Stimulated activated CD8-positive, alpha-beta memory T cell treated with anti-CD3 and anti-CD28 coated beads, Interleukin-7, amount 100 ng/mL, for 1 hour (primary cell): Measurements from ENCODE around the gene PRRX2.
"Not testable (repeated sequence)": the region's sequence is repeated elsewhere in the genome, so short reads cannot be mapped to it uniquely, and the experiment has no call there.

Source experiments
- DNase-seq, 2 donors: peaks; one replicate each; pipeline ENCODE4 v3.0.0-alpha.2; 2020; ENCODE audit warnings: low read depth in 2 of 2

PRRX2 gene

GRCh38 chr9:129636343-129636742, 29.1 kb upstream of the PRRX2 start:
- not testable (repeated sequence) for DNase-seq

GRCh38 chr9:129637102-129637501, 28.3 kb upstream of the PRRX2 start:
- no peak for DNase-seq

- DNase-seq: no peak
Observed at GRCh38 chr9:129637673-129638439, 27.6 kb upstream of the PRRX2 start.

- DNase-seq: no peak
Observed at GRCh38 chr9:129639034-129639630, 26.3 kb upstream of the PRRX2 start.

GRCh38 chr9:129639756-129640085, 25.7 kb upstream of the PRRX2 start:
- no peak for DNase-seq

GRCh38 chr9:129640086-129640870, 25.2 kb upstream of the PRRX2 start:
- DNase-seq: no peak

GRCh38 chr9:129640871-129641749, 24.3 kb upstream of the PRRX2 start:
- DNase-seq: no peak

- DNase-seq: peak; percentile 91 to 93
Observed at GRCh38 chr9:129641750-129642585, 23.5 kb upstream of the PRRX2 start, which contains the start of gene ASB6. ASB6 (minus strand) TSS chr9:129642151; CDS start chr9:129641999, 152 bp downstream.

- DNase-seq: no peak
Observed at GRCh38 chr9:129643706-129644105, 21.7 kb upstream of the PRRX2 start.

- DNase-seq: no peak
Observed at GRCh38 chr9:129644365-129644764, 21.1 kb upstream of the PRRX2 start.

- DNase-seq: no peak
Observed at GRCh38 chr9:129644902-129645301, 20.5 kb upstream of the PRRX2 start.

GRCh38 chr9:129646252-129646651, 19.2 kb upstream of the PRRX2 start:
- no peak for DNase-seq

GRCh38 chr9:129646654-129647053, 18.8 kb upstream of the PRRX2 start:
- no peak for DNase-seq

- DNase-seq: no peak
Observed at GRCh38 chr9:129647635-129648034, 17.8 kb upstream of the PRRX2 start.

GRCh38 chr9:129648092-129648763, 17.2 kb upstream of the PRRX2 start:
- no peak for DNase-seq

- DNase-seq: no peak
Observed at GRCh38 chr9:129648764-129649115, 16.7 kb upstream of the PRRX2 start.

GRCh38 chr9:129649726-129650679, 15.4 kb upstream of the PRRX2 start:
- DNase-seq: no peak

- DNase-seq: no peak
Observed at GRCh38 chr9:129650680-129651235, 14.7 kb upstream of the PRRX2 start.
